ENCODE measurements around the gene SDC3.

The SDC3 gene

DNA sequence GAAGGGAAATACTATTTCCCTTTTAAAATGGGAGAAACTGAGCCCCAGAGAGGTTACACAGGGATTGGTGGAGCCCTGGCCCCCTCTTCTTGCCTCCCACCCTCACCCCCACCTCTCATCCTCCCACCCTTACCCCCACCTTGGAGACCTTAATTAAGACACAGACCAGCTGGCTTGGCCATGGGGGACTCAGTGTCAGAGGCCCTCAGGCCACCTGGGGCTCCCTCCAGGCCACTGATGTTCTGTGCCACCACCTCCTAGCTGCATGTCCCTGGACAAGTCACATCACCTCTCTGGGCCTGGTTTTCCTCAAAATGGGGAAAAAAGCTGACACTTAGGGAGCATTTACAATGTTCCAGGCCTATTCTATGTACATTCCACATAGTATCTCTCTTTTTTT lies 51.5 kb downstream of the SDC3 start:
- in situ Hi-C loops (cut with HindIII; ENCODE audit: low sequenced_read_pairs) = no loop called here
- no peak overlapping the region for H3K4me3 ChIP-seq (ENCODE audit: low read depth, low read length)
- TF ChIP-seq, protein P1, sequence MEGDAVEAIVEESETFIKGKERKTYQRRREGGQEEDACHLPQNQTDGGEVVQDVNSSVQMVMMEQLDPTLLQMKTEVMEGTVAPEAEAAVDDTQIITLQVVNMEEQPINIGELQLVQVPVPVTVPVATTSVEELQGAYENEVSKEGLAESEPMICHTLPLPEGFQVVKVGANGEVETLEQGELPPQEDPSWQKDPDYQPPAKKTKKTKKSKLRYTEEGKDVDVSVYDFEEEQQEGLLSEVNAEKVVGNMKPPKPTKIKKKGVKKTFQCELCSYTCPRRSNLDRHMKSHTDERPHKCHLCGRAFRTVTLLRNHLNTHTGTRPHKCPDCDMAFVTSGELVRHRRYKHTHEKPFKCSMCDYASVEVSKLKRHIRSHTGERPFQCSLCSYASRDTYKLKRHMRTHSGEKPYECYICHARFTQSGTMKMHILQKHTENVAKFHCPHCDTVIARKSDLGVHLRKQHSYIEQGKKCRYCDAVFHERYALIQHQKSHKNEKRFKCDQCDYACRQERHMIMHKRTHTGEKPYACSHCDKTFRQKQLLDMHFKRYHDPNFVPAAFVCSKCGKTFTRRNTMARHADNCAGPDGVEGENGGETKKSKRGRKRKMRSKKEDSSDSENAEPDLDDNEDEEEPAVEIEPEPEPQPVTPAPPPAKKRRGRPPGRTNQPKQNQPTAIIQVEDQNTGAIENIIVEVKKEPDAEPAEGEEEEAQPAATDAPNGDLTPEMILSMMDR (IDR thresholded peaks at IDR 0.05; ENCODE audit: low read depth, low read length, missing control alignments) = no peak
- DNase-seq (ENCODE audit: low read depth) = no peak

DNA sequence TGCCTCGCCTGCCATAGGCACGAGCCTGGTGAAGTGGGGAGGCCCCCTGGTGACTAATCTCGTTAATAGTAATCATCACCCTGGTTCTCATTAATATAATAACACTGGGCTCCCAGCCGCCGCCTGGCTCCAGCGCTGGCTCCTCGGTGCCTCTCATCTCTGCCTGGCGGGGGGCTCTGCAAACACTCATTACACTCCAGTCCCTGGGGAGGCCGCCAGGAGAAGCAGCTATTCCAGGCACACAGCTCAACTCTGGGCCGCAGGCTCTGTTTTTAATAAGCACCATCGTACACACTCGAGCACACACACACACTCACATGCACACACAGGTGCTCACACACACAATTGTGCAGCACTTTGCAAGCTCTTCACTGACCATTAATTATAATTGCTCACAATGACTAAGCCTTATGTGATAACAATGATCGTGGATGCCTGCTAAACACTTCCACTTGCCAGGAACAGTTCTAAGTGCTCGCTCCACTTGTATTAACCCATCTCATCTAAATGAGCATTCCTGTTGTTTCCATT lies 52.2 kb downstream of the SDC3 start:
- TF ChIP-seq, protein P1 (IDR thresholded peaks at IDR 0.05; ENCODE audit: low read depth, low read length, missing control alignments) = no peak
- DNase-seq (ENCODE audit: low read depth) = no peak
- in situ Hi-C loops (cut with HindIII; ENCODE audit: low sequenced_read_pairs) = no loop called here
- no peak overlapping the region for H3K4me3 ChIP-seq (ENCODE audit: low read depth, low read length)

DNA sequence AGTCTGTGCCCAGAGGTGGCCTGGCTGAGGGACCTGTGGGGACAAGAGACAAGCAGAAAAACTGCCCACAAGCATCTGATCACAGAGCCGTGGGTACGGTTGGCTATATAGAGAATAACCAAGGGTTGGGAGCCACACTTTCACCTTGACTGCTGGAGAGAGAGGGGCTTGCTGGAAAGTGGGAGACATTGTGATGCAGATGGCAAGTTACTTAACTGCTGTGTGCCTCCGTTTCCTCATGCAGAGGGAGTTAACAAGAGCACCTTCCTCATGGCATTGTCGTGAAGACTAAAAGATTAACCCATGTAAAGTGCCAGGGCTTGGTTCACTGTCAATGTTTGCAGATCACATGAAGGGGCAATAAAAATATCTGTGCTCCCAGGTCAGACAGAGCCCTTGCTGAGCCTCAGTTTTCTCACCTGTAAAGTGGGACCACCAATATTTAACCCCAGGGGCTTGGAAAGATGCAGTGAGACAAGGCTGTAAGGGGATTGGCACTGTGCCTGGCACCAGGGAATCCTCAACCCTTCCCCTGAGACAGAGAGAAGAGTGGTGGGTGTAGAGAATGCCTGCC lies 52.8 kb downstream of the SDC3 start:
- DNase-seq (ENCODE audit: low read depth) = no peak
- in situ Hi-C loops (cut with HindIII; ENCODE audit: low sequenced_read_pairs) = no loop called here
- H3K4me3 ChIP-seq (ENCODE audit: low read depth, low read length) = no peak overlapping the region
- TF ChIP-seq, protein P1 (IDR thresholded peaks at IDR 0.05; ENCODE audit: low read depth, low read length, missing control alignments) = no peak

DNA sequence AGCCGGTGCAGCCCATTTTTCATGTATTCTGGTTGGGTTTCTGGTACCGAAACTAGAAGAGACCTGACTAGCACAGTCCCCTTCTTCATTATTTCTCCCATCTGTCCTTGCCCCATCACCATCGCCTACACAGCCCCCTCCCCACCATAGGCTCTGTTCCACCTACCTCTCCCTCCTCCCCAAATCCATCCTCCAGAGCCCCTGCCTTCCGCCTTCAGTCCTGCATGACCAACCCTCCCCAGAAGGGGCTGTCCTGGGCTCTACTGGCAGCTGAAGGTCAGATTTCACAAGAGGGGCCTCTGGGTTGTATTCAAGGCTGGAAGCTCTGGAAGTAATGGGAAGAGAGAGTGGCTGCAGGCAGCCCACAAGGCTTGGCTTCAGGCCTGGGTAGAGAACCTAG lies 55.2 kb downstream of the SDC3 start:
- TF ChIP-seq, protein P1 (IDR thresholded peaks at IDR 0.05; ENCODE audit: low read depth, low read length, missing control alignments) = no peak
- H3K4me3 ChIP-seq (ENCODE audit: low read depth, low read length) = no peak overlapping the region
- DNase-seq (ENCODE audit: low read depth) = no peak
- in situ Hi-C loops (cut with HindIII; ENCODE audit: low sequenced_read_pairs) = no loop called here

DNA sequence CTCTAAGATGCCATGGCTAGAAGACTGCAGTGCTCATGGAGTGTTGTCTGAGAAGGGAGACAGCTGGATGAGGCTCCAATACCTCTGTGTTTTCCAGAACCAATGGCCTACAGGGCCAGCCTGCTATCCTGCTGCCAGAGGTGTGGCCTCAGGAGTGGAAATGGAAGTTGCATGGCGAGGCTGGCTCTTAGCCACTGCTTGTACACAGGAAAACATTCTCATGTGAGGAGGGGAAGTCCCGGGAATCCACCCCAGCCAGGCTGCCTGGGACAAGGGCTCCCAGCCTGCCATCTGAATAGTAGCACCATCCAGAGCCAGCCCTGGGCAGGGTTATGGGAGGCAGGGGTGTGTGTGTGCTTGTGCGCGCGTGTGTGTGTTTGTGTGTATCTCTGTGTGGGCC lies 56.5 kb downstream of the SDC3 start:
- in situ Hi-C loops (cut with HindIII; ENCODE audit: low sequenced_read_pairs) = no loop called here
- no peak overlapping the region for H3K4me3 ChIP-seq (ENCODE audit: low read depth, low read length)
- TF ChIP-seq, protein P1 (IDR thresholded peaks at IDR 0.05; ENCODE audit: low read depth, low read length, missing control alignments) = no peak
- DNase-seq (ENCODE audit: low read depth) = no peak

DNA sequence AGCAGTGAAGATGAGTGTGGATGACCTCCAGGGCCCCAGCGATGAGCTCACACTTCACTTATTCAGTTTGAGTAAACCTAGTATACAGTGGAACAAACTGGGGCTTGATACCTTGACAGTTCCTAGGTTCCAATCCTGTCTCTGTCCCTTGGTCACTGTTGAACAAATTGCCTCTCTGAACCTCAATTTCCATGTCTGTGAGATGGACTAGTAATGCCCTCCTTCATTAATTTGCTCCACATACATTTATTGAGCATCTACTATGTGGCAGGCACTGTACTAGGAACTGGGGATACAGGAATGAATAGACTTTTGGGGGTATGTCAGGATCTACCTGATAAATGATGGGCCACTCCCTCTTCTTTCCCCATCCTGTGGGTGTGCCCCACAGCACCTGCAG lies 57.3 kb downstream of the SDC3 start:
- in situ Hi-C loops (cut with HindIII; ENCODE audit: low sequenced_read_pairs) = no loop called here
- TF ChIP-seq, protein P1 (IDR thresholded peaks at IDR 0.05; ENCODE audit: low read depth, low read length, missing control alignments) = no peak
- DNase-seq (ENCODE audit: low read depth) = no peak
- H3K4me3 ChIP-seq (ENCODE audit: low read depth, low read length) = no peak overlapping the region
